NCI-H524 treated with DMSO at 0.1 percent for 48 hours (cell line): ENCODE data around the gene DCLK3.

ENCODE experiments used
- DNase-seq: peaks from one replicate; lab custom pipeline; 2025; lab: John Stamatoyannopoulos, UW

Gene DCLK3

DNA sequence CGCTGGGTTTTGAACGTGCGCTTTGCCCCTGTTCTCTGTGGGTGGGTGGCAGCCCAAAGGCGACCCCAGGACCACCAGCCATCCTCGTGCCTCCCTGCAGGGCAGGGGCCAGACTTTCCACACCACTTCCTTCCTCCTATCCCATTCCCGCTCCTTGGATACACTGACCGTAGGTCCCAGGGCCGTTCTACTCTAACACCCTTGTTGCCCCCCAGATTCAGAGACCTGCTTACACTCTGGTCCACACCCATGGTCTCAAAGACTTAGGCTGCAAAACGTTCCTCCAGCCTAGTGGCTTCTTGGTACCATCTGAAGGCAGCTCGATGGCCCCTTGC lies 318 bp upstream of the DCLK3 start:
- DNase-seq = no peak

DNA sequence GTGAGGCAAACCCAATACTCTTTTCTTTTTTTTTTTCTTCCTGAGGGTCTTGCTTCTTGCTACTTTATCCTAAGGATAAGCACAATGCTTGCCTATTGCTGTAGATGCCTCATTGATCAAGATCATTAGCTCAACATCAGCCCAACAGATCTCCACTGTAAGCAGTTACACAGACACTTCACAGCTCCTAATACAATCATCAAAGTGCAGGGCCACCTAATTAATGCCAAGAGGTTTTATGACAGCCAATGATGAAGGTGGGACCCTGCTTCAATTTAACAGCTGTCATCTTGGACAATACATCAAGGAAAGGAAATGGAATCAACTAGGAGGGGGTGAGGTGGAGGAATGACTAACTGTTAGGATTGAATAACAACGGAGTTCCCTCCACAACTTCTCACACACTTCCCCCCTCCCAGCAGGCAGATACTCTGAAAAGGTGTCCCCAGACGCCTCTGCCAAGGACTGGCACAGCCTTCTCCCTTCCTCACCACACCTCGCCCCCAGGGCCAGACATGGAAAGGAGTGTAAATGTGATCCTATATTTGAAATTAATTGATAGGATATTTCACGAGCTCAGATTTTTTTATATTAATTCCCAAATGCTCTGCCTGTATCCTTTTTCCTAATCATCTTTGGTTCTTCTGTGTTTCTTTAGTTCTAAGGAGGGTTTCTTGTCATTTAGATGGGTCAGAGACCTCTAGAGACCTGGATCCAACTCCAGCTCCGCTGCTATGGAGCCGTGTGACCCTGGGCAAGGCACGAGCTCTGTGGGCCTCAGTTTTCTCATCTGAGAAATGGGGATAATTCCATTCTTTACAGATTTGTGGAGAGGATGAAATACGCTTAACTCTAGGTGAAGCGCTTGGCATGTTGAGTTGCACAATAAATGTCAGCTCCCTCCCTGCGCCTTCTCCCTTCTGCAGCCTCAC lies 1.2 kb downstream of the DCLK3 start:
- peak; percentile 60 for DNase-seq

DNA sequence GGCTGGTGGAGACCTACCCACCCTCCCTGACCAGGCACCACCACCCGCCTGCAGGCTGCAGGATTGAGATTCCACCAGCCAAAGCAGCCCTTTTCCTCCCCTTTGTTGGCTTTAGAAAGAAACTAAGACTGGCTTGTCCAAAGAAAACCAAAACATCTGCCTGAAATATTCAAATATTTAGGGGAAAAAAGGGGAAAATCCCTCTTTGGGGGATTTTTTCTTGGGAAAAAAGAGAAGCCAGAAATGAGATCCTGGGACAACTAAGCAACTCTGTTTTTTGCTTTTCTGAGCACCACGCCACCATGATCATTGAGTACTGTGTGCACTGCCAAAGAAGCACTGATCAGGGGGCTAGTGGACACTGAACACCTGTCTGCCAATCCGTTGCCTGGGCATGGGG lies 2.6 kb downstream of the DCLK3 start:
- DNase-seq = no peak

DNA sequence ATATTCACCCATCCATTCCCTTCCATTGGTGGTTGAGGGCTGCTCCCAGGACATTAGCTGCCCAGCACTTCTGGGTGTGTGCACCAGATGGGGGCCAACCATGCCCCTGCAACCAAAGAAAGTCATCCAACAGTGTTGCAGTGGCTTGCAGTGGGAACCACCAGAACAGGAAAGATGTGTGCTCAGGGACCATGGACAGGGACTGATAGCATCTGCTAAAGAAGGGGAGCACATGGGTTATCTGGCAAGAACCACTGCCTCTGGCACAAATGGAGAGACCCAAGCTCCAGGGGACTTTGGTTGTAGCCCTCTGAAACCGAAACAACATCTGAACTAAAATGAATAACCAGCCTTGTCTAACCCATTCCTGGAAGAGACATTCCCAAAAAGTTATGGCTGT lies 8.1 kb downstream of the DCLK3 start:
- DNase-seq = no peak

DNA sequence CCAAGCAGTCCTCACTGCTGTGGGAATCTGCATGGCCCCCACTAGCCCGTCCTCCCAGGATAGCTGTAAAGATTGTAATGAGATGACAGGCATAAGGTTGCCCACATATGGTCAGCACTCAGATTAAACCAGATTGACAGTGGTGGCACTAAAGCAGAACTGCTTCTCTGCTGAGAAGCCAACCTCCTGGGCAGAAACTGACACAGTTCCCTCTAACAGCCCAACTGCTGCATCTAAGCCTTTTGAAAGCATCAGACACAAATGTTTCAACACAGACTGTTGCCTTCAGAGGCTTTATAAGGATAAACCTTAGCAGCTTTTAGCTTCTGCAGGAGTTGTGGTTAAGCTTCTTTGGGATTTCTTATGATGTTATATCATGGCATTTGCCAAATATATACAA lies 13.0 kb downstream of the DCLK3 start:
- no peak for DNase-seq

DNA sequence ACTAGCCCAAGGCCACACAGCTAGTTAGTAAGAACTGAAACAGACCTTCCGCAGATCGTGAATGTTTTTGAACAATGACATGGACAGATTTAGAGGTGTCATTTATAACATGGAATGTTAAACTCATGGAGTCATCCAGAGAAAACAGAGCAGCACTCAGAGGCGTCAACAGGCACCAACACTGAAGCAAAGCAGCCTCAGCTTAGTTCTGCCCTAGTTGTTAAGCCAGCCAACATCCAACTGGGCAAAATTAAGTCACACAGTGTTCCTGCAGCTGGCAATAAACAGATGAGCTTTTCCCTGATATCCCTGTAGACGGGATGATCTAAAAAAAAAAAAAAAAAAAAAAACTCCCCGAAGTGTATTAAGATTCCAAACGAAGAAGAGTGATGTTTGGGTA lies 13.6 kb downstream of the DCLK3 start:
- DNase-seq = no peak

DNA sequence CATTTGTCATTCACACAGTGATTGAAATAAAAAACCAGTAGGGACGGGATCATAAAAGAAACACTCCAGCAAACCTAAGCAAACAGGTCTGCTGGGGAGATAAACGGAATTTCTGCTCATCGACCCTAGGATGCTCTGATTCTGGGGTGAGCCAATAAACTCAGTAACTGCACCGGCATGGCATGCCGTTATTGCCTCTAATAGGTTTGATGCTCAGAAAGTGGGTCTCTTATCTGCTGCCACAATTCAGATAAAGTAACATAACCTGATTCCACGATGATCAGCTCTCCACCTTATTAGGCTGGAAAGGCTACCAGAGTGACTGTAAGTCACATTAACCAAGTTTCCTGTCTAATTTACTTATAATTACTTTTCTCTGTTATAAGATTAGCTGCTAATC lies 19.6 kb downstream of the DCLK3 start:
- no peak for DNase-seq

DNA sequence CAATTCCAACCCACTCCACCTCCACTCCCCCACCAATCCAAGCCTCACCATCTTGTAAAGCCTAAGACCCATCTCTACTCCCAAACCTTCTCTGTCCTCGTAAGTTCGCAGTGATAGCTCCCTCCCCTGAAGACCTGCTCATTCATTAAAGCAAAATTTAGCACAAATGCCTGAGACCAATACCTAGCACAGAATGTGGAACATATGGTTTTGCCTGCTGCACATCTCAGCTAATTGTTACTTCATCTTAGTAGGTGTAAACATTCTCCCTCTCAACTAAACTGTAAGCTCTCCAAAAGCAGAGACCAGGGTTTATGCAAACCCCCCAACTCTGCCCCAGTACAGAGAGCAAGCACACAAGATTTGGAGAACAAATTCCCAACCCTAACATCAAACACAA lies 20.5 kb downstream of the DCLK3 start:
- DNase-seq = peak; percentile 37

DNA sequence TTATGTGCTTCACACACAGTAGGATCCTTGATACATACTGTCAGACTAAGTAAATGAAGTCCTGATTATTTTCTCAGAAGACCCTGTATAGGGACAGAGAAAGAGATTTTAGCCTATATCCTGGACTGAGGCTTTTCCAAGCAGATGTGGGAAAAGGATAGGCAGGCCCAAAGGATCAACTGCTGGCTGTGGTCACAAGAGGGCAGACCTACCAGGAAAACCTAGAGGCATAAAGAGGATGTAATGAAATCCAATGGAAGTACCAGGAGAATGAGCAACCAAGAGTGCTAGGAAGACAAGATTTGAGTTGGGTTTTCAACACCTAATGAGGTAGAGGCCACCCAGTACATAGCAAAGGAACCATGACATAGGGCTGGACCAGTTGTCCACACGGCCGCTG lies 23.1 kb downstream of the DCLK3 start:
- no peak for DNase-seq

DNA sequence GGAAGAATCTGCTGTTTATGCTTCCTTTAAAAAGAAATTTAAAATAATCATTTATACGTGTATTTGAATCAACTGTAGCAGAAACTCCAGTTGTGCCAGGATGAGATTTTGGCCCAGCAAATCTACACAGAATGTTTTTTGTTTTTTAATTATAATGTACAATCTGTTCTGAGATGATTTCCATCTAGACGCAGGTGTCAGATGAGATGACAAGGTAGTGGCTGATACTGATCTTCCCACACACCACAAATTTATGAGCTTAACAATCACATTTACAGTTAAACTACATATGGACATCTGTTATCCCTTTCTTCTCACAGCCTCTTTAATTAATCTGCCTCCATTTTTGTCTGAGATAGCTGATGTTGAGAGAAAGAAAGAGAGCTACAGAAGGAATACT lies 23.6 kb downstream of the DCLK3 start:
- DNase-seq = peak; percentile 61

DNA sequence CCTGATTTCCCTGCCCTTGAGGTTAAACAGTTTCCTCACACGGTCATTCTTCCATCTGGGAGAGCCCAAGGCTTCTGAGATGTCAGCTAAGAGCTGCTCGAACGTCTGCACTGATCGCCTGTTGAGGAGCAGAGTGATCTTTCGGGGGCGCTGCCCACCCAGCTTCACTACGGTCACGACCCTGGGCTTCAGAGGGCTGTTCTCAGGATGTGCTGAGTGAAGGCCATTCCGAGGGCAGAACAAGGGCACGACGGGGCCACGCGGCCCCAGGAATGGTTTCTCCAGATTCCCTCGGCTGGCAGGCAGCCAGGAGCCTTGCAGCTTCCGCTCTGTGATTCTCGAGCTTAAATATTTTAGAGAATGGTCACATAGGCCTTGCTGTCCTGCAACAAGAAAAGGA lies 25.7 kb downstream of the DCLK3 start:
- DNase-seq = no peak

DNA sequence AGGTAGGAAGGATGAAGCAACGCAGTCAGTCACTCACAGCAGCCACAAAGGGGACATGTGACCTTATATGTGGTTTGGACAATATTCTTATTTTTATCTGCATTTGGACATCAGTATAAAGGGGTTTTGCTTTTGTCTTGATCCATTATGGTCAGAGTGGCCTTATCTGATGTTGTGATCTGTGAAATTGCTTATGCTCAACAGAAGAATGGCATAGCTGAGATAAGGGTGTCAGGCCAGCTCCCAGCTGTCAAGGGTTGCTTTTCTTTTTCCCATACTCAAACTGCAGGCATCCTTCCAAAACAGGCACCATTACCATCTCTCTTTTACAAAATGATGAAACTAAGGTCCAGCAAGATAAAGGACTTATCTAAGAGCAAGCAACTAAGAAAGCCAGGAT lies 28.1 kb downstream of the DCLK3 start:
- no peak for DNase-seq

DNA sequence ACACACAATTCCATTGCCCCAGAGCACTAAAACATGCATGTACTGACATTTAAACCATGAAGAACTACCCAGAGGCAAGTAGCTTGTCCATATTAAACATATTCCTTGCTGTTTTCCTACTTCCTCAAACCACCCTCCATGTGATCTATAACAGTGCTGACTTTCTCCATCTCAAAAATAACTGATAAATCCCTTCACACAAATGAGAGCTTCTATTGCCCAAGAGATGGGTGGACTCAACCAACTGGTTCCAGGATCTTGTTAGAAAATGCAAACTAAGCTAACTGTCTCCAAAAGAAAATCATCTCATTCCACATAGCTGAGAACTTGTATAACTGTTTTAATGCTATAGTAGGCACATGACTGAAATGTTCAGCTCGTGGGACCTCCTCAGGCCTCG lies 29.6 kb downstream of the DCLK3 start:
- no peak for DNase-seq

DNA sequence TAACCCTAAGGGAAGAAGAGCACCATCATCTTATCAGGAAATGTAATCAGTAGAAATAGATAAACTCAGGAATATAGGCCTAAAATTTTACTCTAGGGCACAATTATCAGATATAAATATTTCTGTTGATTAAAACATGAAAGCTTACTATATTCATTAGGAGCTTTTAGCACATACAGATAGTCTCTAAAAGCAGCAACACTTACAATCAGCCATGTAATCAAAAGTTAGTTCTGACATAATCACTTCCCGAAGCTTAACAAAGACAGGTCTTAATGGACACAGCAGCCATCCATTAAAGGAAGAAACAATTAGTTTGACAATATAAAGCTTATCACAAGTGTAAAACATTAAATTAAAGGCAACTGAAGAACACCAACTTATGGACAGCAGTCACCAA lies 30.6 kb downstream of the DCLK3 start:
- no peak for DNase-seq

DNA sequence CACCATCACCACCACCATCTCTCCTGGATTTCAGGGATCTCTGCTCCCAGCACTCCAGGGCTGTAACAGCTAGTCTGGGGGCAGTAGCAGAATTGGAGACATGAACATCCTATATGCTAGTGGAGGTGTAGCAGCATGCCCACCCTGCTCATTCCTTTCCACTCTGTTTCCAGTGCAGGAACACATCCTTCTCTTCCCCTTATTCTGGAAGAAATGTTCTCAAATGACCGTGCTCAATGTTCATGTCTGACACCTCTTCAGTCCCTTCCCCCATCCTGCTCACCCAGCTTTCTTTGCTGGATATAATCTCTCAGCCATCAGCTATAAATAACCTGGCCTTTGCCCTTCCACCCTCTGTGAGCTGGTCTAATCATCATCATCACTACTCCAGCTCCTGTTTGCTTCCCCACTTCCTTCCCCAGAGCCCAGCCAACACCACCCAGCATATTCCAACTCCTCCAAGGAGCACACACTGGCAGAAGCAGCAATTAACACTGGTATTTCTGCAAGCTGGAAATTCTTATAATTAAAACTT lies 31.1 kb downstream of the DCLK3 start:
- no peak for DNase-seq

DNA sequence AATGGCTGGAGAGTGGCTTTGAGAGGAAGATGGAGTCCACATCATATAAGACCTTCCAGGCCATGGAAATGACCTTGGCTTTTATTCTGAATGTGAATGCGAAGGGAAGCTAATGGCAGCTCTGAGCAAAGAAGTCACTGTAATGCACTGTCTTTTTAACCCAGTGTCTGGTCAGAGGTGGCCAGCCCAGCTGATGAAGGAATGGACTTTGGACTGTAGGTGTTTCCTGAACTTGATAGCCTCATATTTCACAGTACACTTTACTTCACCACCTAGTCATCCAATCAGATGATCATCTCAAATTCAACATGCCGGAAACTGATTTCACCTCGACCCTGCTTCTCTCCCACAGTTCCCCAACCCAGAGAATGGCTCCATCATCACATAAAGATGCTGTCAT lies 33.4 kb downstream of the DCLK3 start:
- no peak for DNase-seq

DNA sequence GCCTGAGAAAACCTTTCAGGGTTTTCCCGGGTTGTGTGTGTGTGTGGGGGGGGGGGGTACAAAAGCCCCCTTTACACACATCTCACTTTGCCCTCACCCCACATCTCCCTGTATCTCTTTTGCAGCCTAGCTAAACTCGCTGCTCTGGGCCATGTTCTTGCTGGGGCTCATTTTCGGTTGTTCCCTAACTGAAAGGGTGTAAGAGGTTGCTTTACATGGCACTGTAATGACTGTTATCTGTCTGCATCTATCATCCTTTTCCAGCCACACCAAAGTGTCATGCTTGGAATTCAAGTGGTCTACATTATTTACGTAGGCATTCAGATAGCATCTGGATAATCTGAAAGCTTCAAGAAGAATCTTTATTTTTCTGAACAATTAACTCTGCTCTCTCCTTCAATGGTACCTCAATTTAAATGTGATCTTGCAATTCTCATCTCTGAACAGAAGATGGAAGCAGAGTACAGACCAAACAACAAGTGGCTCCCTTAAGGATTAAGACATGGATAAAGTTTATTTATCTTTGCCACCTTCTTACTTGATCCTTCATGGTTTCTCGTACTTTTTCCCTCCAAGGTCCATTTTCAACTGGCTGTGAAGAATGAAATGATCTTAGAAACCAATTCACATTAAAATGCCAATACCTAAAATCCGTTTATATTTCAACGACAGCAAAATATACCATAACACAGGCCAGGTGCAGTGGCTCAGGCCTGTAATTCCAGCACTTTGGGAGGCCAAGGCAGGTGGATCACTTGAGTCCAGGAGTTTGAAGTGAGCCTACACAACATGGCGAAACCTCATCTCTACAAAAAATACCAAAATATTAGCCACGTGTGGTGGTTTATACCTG lies 34.9 kb downstream of the DCLK3 start:
- peak; percentile 11 for DNase-seq

DNA sequence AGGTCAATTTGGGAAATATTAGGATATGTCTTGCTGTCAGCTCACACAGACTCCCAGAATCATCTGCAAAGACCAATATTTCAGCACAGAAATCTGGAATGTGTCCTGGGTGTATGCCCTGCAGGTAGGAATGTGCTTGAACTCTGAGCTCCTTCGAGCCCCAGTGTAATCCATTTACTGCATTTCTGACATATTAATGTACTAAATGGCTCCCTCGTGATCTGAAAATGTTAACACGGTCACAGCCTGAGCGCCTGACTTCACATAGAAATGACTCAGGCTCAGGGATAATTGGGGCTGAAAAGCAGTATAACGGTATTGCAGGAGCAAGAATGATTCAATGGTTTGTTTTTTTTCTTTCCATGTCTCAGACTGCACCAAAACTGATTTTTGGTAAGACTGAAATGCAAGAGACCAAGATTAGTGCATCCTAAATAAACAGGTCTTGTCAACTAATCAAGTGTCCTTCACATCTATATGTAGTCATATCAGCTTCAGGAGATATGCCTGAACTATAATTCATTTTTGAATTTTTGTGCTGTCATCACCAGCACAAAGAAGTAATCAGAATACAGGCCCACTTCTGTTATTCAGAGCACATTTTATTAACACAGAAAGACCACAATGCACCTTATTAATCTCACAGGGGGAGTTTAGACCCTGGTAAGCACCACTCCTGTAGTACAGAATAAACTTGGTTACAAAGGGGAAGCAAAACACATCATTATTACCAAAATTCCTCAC lies 49.8 kb downstream of the DCLK3 start:
- DNase-seq = no peak

DNA sequence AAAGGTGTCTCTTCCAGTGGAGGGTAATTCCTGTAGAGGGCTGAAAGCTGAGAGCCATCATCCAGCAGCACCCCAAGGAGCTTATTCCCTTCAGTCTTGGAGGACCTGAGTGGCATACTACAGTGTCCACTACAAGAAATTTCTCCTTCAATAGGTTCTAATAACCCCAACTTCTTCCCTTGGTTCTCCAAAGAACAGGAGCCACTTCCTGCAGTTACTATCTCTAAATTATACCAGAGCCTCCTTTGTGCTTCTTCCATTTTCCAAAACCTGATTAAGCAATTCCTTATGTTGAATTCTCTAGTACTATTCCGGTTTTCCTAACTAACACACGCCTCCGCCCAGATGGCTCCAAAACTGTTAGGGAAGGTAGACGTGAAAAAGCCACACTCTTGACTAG lies 50.4 kb downstream of the DCLK3 start:
- no peak for DNase-seq

DNA sequence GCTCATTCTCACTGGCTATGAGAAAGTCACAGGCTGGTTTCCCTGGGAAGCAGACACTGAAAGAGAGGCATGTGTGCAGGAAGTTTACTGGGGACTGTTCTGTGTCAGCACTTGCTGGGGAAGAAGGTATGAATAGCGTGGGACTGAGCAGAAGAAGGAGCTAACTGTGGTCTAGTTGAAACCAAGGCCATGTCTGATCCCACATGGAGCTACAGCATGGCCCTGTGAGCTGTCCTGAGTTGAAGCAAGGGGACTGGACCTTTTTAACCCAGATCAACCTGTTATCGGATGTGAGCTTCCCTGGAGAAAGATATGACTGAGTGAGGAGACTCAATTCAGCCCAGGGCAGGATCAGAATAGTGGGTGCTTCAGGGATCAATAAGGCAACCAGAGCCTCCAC lies 53.7 kb downstream of the DCLK3 start:
- no peak for DNase-seq

DNA sequence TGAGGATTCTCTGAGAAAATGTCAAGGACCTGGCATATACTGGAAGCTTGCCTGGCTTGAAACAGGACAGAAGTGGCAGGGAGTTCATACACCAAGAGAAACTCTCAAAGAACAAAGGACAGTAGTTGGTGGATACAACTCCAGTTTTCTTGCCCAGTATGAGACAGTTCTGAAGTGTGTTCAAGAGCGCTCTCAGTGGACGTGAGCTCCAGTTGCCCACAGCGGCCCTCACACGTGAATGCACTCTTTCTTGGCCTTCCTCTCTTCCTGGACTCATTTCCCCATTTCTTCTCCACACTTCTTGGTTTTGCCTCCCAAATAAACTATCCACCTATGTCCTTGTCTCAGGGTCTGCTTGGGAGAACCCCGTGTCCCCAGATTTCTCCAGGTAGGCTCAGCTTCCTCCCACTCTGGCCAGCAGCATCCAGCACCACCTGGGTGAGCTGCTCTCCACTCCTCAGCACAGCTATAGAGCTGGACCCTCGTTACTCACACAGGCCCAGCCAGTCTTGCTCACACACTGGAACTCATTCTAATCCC lies 54.5 kb downstream of the DCLK3 start:
- DNase-seq = no peak

DNA sequence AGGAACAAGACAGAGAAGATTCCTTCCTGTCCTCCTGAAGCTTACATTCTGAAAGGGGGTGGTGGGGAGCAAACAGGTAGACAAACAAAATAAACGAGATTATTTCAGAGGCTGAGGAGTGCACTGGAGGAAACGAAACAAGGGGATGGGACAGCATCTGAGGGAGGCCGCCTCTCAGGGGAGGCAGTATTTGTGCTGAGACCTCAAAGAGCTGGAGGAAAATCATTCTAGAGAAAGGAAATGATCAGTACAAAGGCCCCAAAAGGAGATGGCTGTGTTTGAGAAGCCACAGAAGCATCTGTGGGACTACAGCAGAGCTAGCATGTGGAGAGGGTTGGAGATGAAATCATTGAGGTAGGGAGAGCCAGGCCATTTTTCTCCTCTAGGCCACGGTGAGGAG lies 55.1 kb downstream of the DCLK3 start:
- DNase-seq = no peak
